Measurements from ENCODE around the gene KRTAP10-3. TPM values are rescaled to one million over a fixed set of nuclear protein-coding genes. Genes with fewer than 3 reads are reported as not detected.

The KRTAP10-3 gene
- total RNA-seq, 1 experiment from 2014 or later = not detected

- intact Hi-C loops (cut with micrococcal nuclease; ENCODE audit: unreplicated experiment) = no loop called here
Observed at GRCh38 chr21:44531606-44532564, 26.7 kb downstream of the KRTAP10-3 start.

More at GRCh38 chr21:44531606-44532564, 26.7 kb downstream of the KRTAP10-3 start:
- H3K9me3 ChIP-seq (ENCODE audit: control insufficient read depth, insufficient read depth, low read depth, low read length) = no peaks in the 10 kb centered on the region
- H3K36me3 ChIP-seq (ENCODE audit: control insufficient read depth, insufficient read depth, low read length) = no peaks in the 10 kb centered on the region
- no TSS peak for BruUV-seq (replicated peaks)
- no peak for ATAC-seq
- H3K27ac ChIP-seq (ENCODE audit: low read length) = no peak overlapping the region
- no peaks in the 10 kb centered on the region for H3K27me3 ChIP-seq (ENCODE audit: control insufficient read depth, insufficient read depth, low read length)
- in situ Hi-C loops (cut with HindIII; ENCODE audit: low pct_unique_long_range_greater_than_20kb, low sequenced_read_pairs) = no loop called here
- ChIA-PET CTCF (interaction anchor here (1.1 kb wide), 1 partner anchor 52 kb away, joined by 3 read pairs; no protein-coding TSS in a partner anchor), POLR2A (interaction anchor here (0.5 kb wide), 1 partner anchor 19 kb away, joined by 3 read pairs; no protein-coding TSS in a partner anchor)
- TF ChIP-seq SIN3A (IDR thresholded peaks at IDR 0.05; ENCODE audit: borderline replicate concordance, insufficient read depth, low read depth, low read length) (no peak), CTCF (IDR thresholded peaks at IDR 0.05) (no peak), TCF7L2 (IDR thresholded peaks at IDR 0.05; ENCODE audit: low read depth, low read length) (no peak), REST (IDR thresholded peaks at IDR 0.05; ENCODE audit: insufficient read depth in 1 of 2, low read depth in 2 of 2, low read length in 1 of 2) (no peak), POLR2AphosphoS5 (IDR thresholded peaks at IDR 0.05; ENCODE audit: low read depth, low read length) (no peak)
- no peak for DNase-seq (ENCODE audit: low read depth, low spot score)
- H3K4me3 ChIP-seq (ENCODE audit: low read depth in 2 of 2, low read length in 2 of 2) = no peak overlapping the region
- H3K4me1 ChIP-seq (ENCODE audit: control insufficient read depth, insufficient read depth, low read length) = no peaks in the 10 kb centered on the region
